Fibroblast of lung (primary cell): ENCODE data around the gene UBXN10. TPM values are rescaled to one million over a fixed set of nuclear protein-coding genes. Genes with fewer than 3 reads are reported as not detected.
"Not testable (repeated sequence)": the region's sequence is repeated elsewhere in the genome, so short reads cannot be mapped to it uniquely, and the experiment has no call there.

Experiments
- DNase-seq, 2 donors: peaks; one replicate each; pipeline versions ENCODE4 v3.0.0 to v3.0.0-alpha.2; 2010; ENCODE audit warnings: low read depth in 2 of 2
- H2AFZ ChIP-seq: 2 replicates; pipeline ENCODE4 v1.5.1; 2012; ENCODE audit warnings: low read length, control low read depth, inconsistent platforms
- H3K27ac ChIP-seq: 2 replicates; pipeline ENCODE4 v1.5.1; 2011; ENCODE audit warnings: low read length, control low read depth; ENCODE audit not compliant: insufficient read depth
- H3K27me3 ChIP-seq: 2 replicates; pipeline ENCODE4 v1.5.1; 2011; ENCODE audit warnings: mild to moderate bottlenecking, low read length; ENCODE audit not compliant: control insufficient read depth, insufficient read depth
- H3K36me3 ChIP-seq: 2 replicates; pipeline ENCODE4 v1.5.1; 2011; ENCODE audit warnings: low read length; ENCODE audit not compliant: control insufficient read depth, insufficient read depth
- H3K4me1 ChIP-seq: 2 replicates; pipeline ENCODE4 v1.5.1; 2011; ENCODE audit warnings: low read length; ENCODE audit not compliant: control insufficient read depth, insufficient read depth; ENCODE audit errors: extremely low read depth
- H3K4me2 ChIP-seq: 2 replicates; pipeline ENCODE4 v1.5.1; 2011; ENCODE audit warnings: low read length, control low read depth; ENCODE audit not compliant: insufficient read depth; ENCODE audit errors: extremely low read depth
- H3K4me3 ChIP-seq, 4 experiments: fragments of 200-600 bp in 1 of 4; sonication (generic) in 1 of 4; replicated peaks in 1 of 4; 2 replicates each; pipeline ENCODE4 v1.5.1; 2011 to 2016; ENCODE audit warnings: low read length in 4 of 4, low read depth in 3 of 4, mild to moderate bottlenecking in 3 of 4, control low read depth in 2 of 4, inconsistent platforms in 1 of 4, mixed read lengths in 1 of 4; ENCODE audit not compliant: insufficient read depth in 1 of 4; ENCODE audit errors: control extremely low read depth in 1 of 4
- H3K79me2 ChIP-seq: 2 replicates; pipeline ENCODE4 v1.5.1; 2012; ENCODE audit warnings: mild to moderate bottlenecking, low read length, inconsistent platforms; ENCODE audit not compliant: control insufficient read depth, insufficient read depth
- H3K9ac ChIP-seq: 2 replicates; pipeline ENCODE4 v1.5.1; 2011; ENCODE audit warnings: mild to moderate bottlenecking, low read length, control low read depth; ENCODE audit not compliant: insufficient read depth
- H3K9me3 ChIP-seq: 2 replicates; pipeline ENCODE4 v1.5.1; 2012; ENCODE audit warnings: low read depth, low read length; ENCODE audit not compliant: control insufficient read depth, insufficient read depth
- H4K20me1 ChIP-seq: 2 replicates; pipeline ENCODE4 v1.5.1; 2011; ENCODE audit warnings: low read length; ENCODE audit not compliant: control insufficient read depth, insufficient read depth; ENCODE audit errors: extremely low read depth
- EZH2 ChIP-seq: IDR thresholded peaks from 2 replicates; pipeline ENCODE4 v1.5.1; 2012; ENCODE audit warnings: low read length, control low read depth, mild to moderate bottlenecking; ENCODE audit errors: missing control alignments
- polyA plus RNA-seq, 2 donors: library from polyadenylated mRNA; depleted of rRNA in 1 of 2; stranded (reverse) in 1 of 2; unstranded in 1 of 2; fragments of >200 nt; gene quantifications; 2 replicates each; pipeline ENCODE4 v1.2.1, GENCODE V29; 2011 to 2012; ENCODE audit warnings: missing spikeins in 1 of 2
- total RNA-seq: library from RNA; depleted of rRNA; stranded (reverse); fragments of >200 nt; gene quantifications from 2 replicates; pipeline ENCODE4 v1.2.1, GENCODE V29; 2014
- TF ChIP-seq, protein P1 (sequence below), 2 donors: IDR thresholded peaks in 1 of 2; conservative IDR thresholded peaks in 1 of 2; 1 replicate in 1 of 2; 2 replicates in 1 of 2; pipeline ENCODE4 v1.5.1; 2011 to 2012; ENCODE audit warnings: low read length in 2 of 2, control low read depth in 1 of 2, inconsistent platforms in 1 of 2, low read depth in 1 of 2, mild to moderate bottlenecking in 1 of 2

The UBXN10 gene
- total and polyA plus RNA-seq, 2 donors (not counting 1 experiment from before 2014, with no cell fraction given), result 0.33 TPM; not detected in 1

DNA sequence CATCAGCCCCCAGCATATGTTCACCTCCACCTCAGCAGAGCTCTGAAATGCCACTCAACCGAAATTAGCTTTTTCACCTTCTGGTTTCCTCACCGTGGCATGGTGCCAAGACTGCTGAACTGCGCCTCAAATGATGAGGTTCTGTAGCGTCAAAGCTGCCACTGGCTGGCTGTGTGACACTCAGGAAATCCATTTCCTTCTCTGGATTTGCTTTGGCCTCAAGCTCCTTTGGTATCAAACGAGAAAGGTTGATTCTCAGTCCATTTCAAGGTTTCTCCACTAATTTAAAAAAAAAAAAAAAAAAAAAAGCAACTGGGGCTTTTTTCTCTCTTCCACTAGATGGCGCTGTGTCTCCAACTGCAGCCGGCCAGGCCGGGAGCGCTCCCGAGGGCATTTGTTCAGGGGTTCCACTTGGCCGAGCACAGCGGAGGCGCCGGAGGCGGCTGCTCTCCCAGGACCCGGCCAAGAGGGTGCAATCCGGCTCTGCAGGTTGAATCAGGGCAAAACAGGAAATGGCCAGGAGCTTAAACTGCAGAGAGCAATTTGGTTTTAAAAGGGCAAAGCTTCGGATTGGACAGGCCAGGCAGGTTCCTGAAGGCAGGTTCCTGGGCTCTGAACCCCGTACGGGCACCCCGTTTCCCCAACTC is 26.9 kb downstream of the UBXN10 start:
- no peak overlapping the region for H3K4me3 ChIP-seq
- peak overlapping the region; percentile 4 for H3K4me2 ChIP-seq
- no peak overlapping the region for H2AFZ ChIP-seq
- H3K27ac ChIP-seq, result no peak overlapping the region
- no peaks in the 10 kb centered on the region for H3K36me3 ChIP-seq
- H3K27me3 ChIP-seq, result peaks cover 10% of the 10 kb centered on the region
- H3K9ac ChIP-seq, result no peak overlapping the region
- TF ChIP-seq EZH2, result no peak
- TF ChIP-seq, protein P1, sequence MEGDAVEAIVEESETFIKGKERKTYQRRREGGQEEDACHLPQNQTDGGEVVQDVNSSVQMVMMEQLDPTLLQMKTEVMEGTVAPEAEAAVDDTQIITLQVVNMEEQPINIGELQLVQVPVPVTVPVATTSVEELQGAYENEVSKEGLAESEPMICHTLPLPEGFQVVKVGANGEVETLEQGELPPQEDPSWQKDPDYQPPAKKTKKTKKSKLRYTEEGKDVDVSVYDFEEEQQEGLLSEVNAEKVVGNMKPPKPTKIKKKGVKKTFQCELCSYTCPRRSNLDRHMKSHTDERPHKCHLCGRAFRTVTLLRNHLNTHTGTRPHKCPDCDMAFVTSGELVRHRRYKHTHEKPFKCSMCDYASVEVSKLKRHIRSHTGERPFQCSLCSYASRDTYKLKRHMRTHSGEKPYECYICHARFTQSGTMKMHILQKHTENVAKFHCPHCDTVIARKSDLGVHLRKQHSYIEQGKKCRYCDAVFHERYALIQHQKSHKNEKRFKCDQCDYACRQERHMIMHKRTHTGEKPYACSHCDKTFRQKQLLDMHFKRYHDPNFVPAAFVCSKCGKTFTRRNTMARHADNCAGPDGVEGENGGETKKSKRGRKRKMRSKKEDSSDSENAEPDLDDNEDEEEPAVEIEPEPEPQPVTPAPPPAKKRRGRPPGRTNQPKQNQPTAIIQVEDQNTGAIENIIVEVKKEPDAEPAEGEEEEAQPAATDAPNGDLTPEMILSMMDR (conservative IDR thresholded peaks at IDR 0.05 in 1 of 2, IDR thresholded peaks at IDR 0.05 in 1 of 2; ENCODE audit: low read depth in 1 of 2, low read length in 2 of 2), result peak; percentile 71 to 74
- no peaks in the 10 kb centered on the region for H4K20me1 ChIP-seq
- no peaks in the 10 kb centered on the region for H3K4me1 ChIP-seq
- H3K79me2 ChIP-seq, result no peaks in the 10 kb centered on the region
- H3K9me3 ChIP-seq, result no peaks in the 10 kb centered on the region
- peak; percentile 44 to 58 for DNase-seq

- Histone ChIP-seq H3K4me3 (no peak overlapping the region), H3K36me3 (no peaks in the 10 kb centered on the region), H3K27me3 (peaks cover 15% of the 10 kb centered on the region), H3K27ac (no peak overlapping the region), H3K9ac (no peak overlapping the region), H2AFZ (no peak overlapping the region), H3K9me3 (no peaks in the 10 kb centered on the region), H3K4me2 (no peak overlapping the region), H3K4me1 (no peaks in the 10 kb centered on the region), H4K20me1 (no peaks in the 10 kb centered on the region), H3K79me2 (no peaks in the 10 kb centered on the region)
- no peak for TF ChIP-seq EZH2
- TF ChIP-seq, protein P1 (conservative IDR thresholded peaks at IDR 0.05 in 1 of 2, IDR thresholded peaks at IDR 0.05 in 1 of 2; ENCODE audit: low read depth in 1 of 2, low read length in 2 of 2), result no peak
- peak in 1 of 2 donors; percentile 13 for DNase-seq
Observed at GRCh38 chr1:20215716-20216115, 29.8 kb downstream of the UBXN10 start.

DNA sequence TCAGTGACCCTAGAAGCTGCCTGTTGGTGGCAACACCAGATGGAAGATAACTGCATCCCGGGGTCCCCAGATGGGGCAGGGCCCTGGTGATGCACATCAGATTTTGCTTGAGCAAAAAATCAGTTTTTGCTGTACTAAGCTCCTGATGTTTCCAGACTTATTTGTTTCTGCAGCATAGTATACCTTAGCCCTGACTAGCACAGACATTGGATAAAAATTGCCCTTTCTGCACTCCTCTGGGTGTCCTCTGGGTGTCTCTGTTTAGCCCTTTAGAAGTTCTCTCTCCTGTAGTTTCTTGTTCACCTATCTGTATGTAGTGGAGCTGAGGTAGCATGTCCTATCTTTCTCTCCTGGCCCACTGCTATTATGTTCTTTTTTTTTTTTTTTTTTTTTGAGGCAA is 30.7 kb downstream of the UBXN10 start:
- no peaks in the 10 kb centered on the region for H3K36me3 ChIP-seq
- no peak overlapping the region for H3K9ac ChIP-seq
- H3K9me3 ChIP-seq, result no peaks in the 10 kb centered on the region
- H3K4me3 ChIP-seq, result no peak overlapping the region
- H2AFZ ChIP-seq, result no peak overlapping the region
- no peaks in the 10 kb centered on the region for H4K20me1 ChIP-seq
- no peak overlapping the region for H3K27ac ChIP-seq
- TF ChIP-seq EZH2, result no peak
- TF ChIP-seq, protein P1 (conservative IDR thresholded peaks at IDR 0.05 in 1 of 2, IDR thresholded peaks at IDR 0.05 in 1 of 2; ENCODE audit: low read depth in 1 of 2, low read length in 2 of 2), result peak; percentile 33 to 48
- H3K79me2 ChIP-seq, result no peaks in the 10 kb centered on the region
- H3K4me2 ChIP-seq, result no peak overlapping the region
- peak in 1 of 2 donors; percentile 20 for DNase-seq
- no peaks in the 10 kb centered on the region for H3K4me1 ChIP-seq
- peaks cover 14% of the 10 kb centered on the region for H3K27me3 ChIP-seq

- not testable (repeated sequence) for H2AFZ ChIP-seq, H3K4me2 ChIP-seq, H3K4me1 ChIP-seq, DNase-seq, H4K20me1 ChIP-seq, H3K27ac ChIP-seq, H3K9me3 ChIP-seq, H3K79me2 ChIP-seq, H3K9ac ChIP-seq, H3K36me3 ChIP-seq, H3K4me3 ChIP-seq
- peaks cover 19% of the 10 kb centered on the region for H3K27me3 ChIP-seq
Observed at GRCh38 chr1:20219053-20219452, 33.2 kb downstream of the UBXN10 start.
